Thoracic aorta (tissue), 2 donors: Measurements from ENCODE around the gene SNTB2. TPM values are rescaled to one million over a fixed set of nuclear protein-coding genes. Genes with fewer than 3 reads are reported as not detected.

Experiments used
- ATAC-seq: fragments of 150-250 bp; one replicate; pipeline ENCODE4 v1.8.0; 2017; ENCODE audit warnings: low read depth; ENCODE audit not compliant: insufficient number of reproducible peaks, low FRiP score
- DNase-seq: peaks from one replicate; pipeline ENCODE4 v3.0.0-alpha.2; 2020; ENCODE audit warnings: low spot score
- H3K27ac ChIP-seq, 2 donors: fragments of 200-600 bp; sonication (generic); 1 replicate in 1 of 2; 2 replicates in 1 of 2; pipeline ENCODE4 v1.5.1; 2016; ENCODE audit warnings: mild to moderate bottlenecking in 2 of 2, moderate library complexity in 2 of 2
- H3K27me3 ChIP-seq: fragments of 200-600 bp; sonication (generic); replicated peaks from 2 replicates; pipeline ENCODE4 v1.6.0; 2016; ENCODE audit warnings: mild to moderate bottlenecking; ENCODE audit not compliant: insufficient read depth
- H3K36me3 ChIP-seq: fragments of 200-600 bp; sonication (generic); one replicate; pipeline ENCODE4 v1.5.1; 2016
- H3K4me1 ChIP-seq, 2 donors: fragments of 200-600 bp; sonication (generic); 1 replicate in 1 of 2; 2 replicates in 1 of 2; pipeline versions ENCODE4 v1.5.1 to v1.6.0; 2016; ENCODE audit warnings: low read depth in 2 of 2, mild to moderate bottlenecking in 1 of 2; ENCODE audit not compliant: control insufficient read depth in 1 of 2
- H3K4me3 ChIP-seq: fragments of 200-600 bp; sonication (generic); 2 replicates; pipeline ENCODE4 v1.5.1; 2016; ENCODE audit warnings: mild to moderate bottlenecking
- H3K9me3 ChIP-seq: fragments of 200-600 bp; sonication (generic); 2 replicates; pipeline ENCODE4 v1.5.1; 2016
- CTCF ChIP-seq: fragments of 200-600 bp; sonication (generic); IDR thresholded peaks from one replicate; pipeline ENCODE4 v1.5.1; 2019; ENCODE audit warnings: antibody characterized with exemption
- total RNA-seq, 2 donors: library from RNA; depleted of rRNA; stranded (reverse); fragments of >200 nt; gene quantifications; one replicate each; pipeline versions ENCODE4 v1.1.0 to v1.2.3, GENCODE V29; 2016

The SNTB2 gene
- total RNA-seq, 2 donors from 2014 or later, result 39.4 to 65.5 TPM

- Histone ChIP-seq H3K9me3 (no peaks in the 10 kb centered on the region), H3K4me1 (peaks cover 0 to 6% of the 10 kb centered on the region in 2 donors), H3K27me3 (no peaks in the 10 kb centered on the region), H3K36me3 (peaks cover 85% of the 10 kb centered on the region), H3K4me3 (no peak overlapping the region), H3K27ac (no peak overlapping the region)
- no peak for TF ChIP-seq CTCF
- ATAC-seq, result no peak
- no peak for DNase-seq
Observed at GRCh38 chr16:69319826-69320739, 133.1 kb downstream of the SNTB2 start.

GRCh38 chr16:69320740-69321073, 133.7 kb downstream of the SNTB2 start:
- peaks cover 88% of the 10 kb centered on the region for H3K36me3 ChIP-seq
- DNase-seq (no peak), ATAC-seq (no peak)
- no peaks in the 10 kb centered on the region for H3K27me3 ChIP-seq
- H3K4me1 ChIP-seq, result peaks cover 0 to 6% of the 10 kb centered on the region in 2 donors
- TF ChIP-seq CTCF, result no peak
- no peak overlapping the region for H3K4me3 ChIP-seq
- no peak overlapping the region for H3K27ac ChIP-seq
- no peaks in the 10 kb centered on the region for H3K9me3 ChIP-seq

GRCh38 chr16:69321080-69321479, 134.1 kb downstream of the SNTB2 start:
- H3K36me3 ChIP-seq, result peaks cover 87% of the 10 kb centered on the region
- no peak for DNase-seq
- no peak for ATAC-seq
- no peak overlapping the region for H3K4me3 ChIP-seq
- H3K4me1 ChIP-seq, result peaks cover 0 to 8% of the 10 kb centered on the region in 2 donors
- no peak for TF ChIP-seq CTCF
- no peak overlapping the region for H3K27ac ChIP-seq
- no peaks in the 10 kb centered on the region for H3K27me3 ChIP-seq
- no peaks in the 10 kb centered on the region for H3K9me3 ChIP-seq

- DNase-seq (no peak), ATAC-seq (no peak)
- TF ChIP-seq CTCF, result no peak
- H3K36me3 ChIP-seq, result peaks cover 79% of the 10 kb centered on the region
- no peaks in the 10 kb centered on the region for H3K9me3 ChIP-seq
- no peaks in the 10 kb centered on the region for H3K27me3 ChIP-seq
- no peak overlapping the region for H3K4me3 ChIP-seq
- peaks cover 0 to 21% of the 10 kb centered on the region in 2 donors for H3K4me1 ChIP-seq
- no peak overlapping the region for H3K27ac ChIP-seq
Observed at GRCh38 chr16:69322343-69322742, 135.4 kb downstream of the SNTB2 start.

- Histone ChIP-seq H3K4me1 (peaks cover 0 to 25% of the 10 kb centered on the region in 2 donors), H3K27me3 (no peaks in the 10 kb centered on the region), H3K4me3 (no peak overlapping the region), H3K36me3 (peaks cover 72% of the 10 kb centered on the region), H3K27ac (no peak overlapping the region), H3K9me3 (no peaks in the 10 kb centered on the region)
- DNase-seq (no peak), ATAC-seq (no peak)
- no peak for TF ChIP-seq CTCF
Observed at GRCh38 chr16:69323415-69323814, 136.5 kb downstream of the SNTB2 start.
